Calu3 (cell line): ENCODE data around the gene PTPRN2. TPM values are rescaled to one million over a fixed set of nuclear protein-coding genes. Genes with fewer than 3 reads are reported as not detected.
"Not testable (repeated sequence)": the region's sequence is repeated elsewhere in the genome, so short reads cannot be mapped to it uniquely, and the experiment has no call there.

Experiments used
- BruUV-seq: library from RNA; stranded (reverse); fragments of 400-500 nt; replicated peaks from 2 replicates; lab custom pipeline; 2021; lab: Mats Ljungman, UMichigan
- CTCF ChIA-PET: fragments of 300-600 bp; sonication (Branson Sonifier 250); formaldehyde crosslinking; loops from one replicate; lab custom pipeline; 2022; ENCODE audit warnings: antibody characterized with exemption; lab: Charles Lee
- DNase-seq: peaks from one replicate; pipeline ENCODE4 v3.0.0; 2022
- H3K27ac Mint-ChIP-seq: one replicate; pipeline ENCODE4 v1.8.0; 2022; ENCODE audit warnings: mixed read lengths; ENCODE audit not compliant: unreplicated experiment
- H3K27me3 Mint-ChIP-seq: one replicate; pipeline ENCODE4 v1.8.0; 2022; ENCODE audit warnings: mixed read lengths; ENCODE audit not compliant: unreplicated experiment
- H3K36me3 Mint-ChIP-seq: one replicate; pipeline ENCODE4 v1.8.0; 2022; ENCODE audit warnings: mild to moderate bottlenecking, moderate library complexity, mixed read lengths; ENCODE audit not compliant: insufficient read depth, unreplicated experiment
- H3K4me1 Mint-ChIP-seq: one replicate; pipeline ENCODE4 v1.8.0; 2022; ENCODE audit warnings: mild to moderate bottlenecking, low read depth, mixed read lengths; ENCODE audit not compliant: unreplicated experiment
- H3K4me3 Mint-ChIP-seq: one replicate; pipeline ENCODE4 v1.8.0; 2022; ENCODE audit warnings: mild to moderate bottlenecking, low read depth, moderate library complexity, mixed read lengths; ENCODE audit not compliant: unreplicated experiment
- H3K9me3 Mint-ChIP-seq: one replicate; pipeline ENCODE4 v1.8.0; 2022; ENCODE audit warnings: low read depth, mixed read lengths; ENCODE audit not compliant: unreplicated experiment
- intact Hi-C: fragments of 100-400 bp; cut with micrococcal nuclease; formaldehyde crosslinking; loops from one replicate; pipeline ENCODE4 v1.10.0; 2022; ENCODE audit not compliant: unreplicated experiment
- total RNA-seq: library from RNA; stranded (reverse); gene quantifications from 2 replicates; pipeline ENCODE4 v1.2.3, GENCODE V29; 2022
- TF ChIP-seq, protein P1 (sequence below): fragments of 200-600 bp; IDR thresholded peaks from one replicate; pipeline ENCODE4 v1.8.0; 2022; ENCODE audit warnings: antibody characterized with exemption; ENCODE audit not compliant: unreplicated experiment

PTPRN2 gene
- total RNA-seq, 1 experiment from 2014 or later, result 2.0 TPM

DNA sequence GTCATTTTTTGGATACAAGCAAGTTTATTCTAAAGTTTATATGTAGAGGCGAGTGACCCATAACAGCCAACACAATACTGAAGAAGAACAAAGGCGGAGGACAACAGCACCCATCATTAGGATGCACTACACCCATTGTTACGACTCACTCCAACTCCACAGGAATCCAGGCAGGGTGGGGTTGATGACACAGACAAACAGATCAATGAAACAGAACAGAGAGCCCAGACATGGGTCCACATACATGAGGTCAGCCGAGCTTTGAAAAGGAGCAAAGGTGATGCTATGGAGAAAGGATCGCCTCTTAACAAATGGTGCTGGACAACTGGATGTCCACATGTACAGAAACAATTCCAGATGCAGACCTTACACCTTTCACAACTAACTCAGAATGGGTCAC lies 426.4 kb downstream of the PTPRN2 start:
- no peak for DNase-seq
- BruUV-seq, result no TSS peak
- no peaks in the 10 kb centered on the region for H3K4me1 Mint-ChIP-seq
- no peak overlapping the region for H3K27ac Mint-ChIP-seq
- CTCF ChIA-PET, result no interaction called here
- H3K36me3 Mint-ChIP-seq, result no peaks in the 10 kb centered on the region
- no peak overlapping the region for H3K4me3 Mint-ChIP-seq
- no peaks in the 10 kb centered on the region for H3K27me3 Mint-ChIP-seq
- TF ChIP-seq, protein P1, sequence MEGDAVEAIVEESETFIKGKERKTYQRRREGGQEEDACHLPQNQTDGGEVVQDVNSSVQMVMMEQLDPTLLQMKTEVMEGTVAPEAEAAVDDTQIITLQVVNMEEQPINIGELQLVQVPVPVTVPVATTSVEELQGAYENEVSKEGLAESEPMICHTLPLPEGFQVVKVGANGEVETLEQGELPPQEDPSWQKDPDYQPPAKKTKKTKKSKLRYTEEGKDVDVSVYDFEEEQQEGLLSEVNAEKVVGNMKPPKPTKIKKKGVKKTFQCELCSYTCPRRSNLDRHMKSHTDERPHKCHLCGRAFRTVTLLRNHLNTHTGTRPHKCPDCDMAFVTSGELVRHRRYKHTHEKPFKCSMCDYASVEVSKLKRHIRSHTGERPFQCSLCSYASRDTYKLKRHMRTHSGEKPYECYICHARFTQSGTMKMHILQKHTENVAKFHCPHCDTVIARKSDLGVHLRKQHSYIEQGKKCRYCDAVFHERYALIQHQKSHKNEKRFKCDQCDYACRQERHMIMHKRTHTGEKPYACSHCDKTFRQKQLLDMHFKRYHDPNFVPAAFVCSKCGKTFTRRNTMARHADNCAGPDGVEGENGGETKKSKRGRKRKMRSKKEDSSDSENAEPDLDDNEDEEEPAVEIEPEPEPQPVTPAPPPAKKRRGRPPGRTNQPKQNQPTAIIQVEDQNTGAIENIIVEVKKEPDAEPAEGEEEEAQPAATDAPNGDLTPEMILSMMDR, result no peak
- intact Hi-C loops, result no loop called here
- H3K9me3 Mint-ChIP-seq, result peaks cover 25% of the 10 kb centered on the region

DNA sequence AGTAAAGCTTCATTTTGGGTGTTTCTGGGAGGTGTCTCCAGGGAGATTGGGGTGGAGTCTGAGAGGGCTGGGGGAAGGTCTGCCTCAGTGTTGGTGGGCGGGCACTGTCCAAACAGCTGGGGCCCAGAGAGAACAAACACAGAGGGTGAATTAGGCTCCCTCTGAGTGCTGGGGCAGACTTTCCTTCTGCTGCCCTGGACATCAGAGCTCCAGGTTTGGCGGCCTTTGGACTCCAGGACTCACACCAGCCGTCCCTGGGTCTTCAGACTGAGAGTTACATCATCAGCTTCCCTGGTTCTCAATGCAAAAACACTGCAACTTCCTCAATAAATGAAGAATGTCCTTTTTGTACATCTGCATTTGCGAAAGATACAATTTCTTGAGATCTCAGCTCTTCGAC lies 427.4 kb downstream of the PTPRN2 start:
- no peak for DNase-seq
- BruUV-seq, result no TSS peak
- TF ChIP-seq, protein P1, result no peak
- Mint-ChIP-seq H3K4me3 (no peak overlapping the region), H3K27ac (no peak overlapping the region), H3K27me3 (no peaks in the 10 kb centered on the region), H3K4me1 (no peaks in the 10 kb centered on the region), H3K9me3 (peaks cover 31% of the 10 kb centered on the region), H3K36me3 (no peaks in the 10 kb centered on the region)
- intact Hi-C loops, result no loop called here
- CTCF ChIA-PET, result no interaction called here

DNA sequence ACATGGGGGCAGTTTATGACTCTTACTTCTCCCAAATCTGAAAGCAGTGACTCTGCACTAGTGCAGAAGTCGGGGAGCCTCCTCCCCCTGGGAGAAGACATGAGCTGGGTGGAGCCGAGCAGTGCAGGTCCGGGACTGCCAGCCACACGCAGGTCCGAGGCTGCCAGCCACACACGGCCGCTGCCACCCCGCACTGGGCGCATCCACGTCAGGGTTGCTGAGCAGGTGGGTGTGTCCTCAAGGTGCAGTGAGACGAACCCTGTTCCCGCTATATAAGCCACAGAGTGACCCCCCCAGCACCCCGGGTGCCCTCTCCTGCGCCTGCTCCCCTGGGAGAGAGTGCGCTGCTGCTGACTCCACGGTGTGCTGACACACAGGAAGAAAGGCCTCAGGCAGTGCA lies 430.2 kb downstream of the PTPRN2 start:
- H3K27ac Mint-ChIP-seq, result no peak overlapping the region
- intact Hi-C loops, result no loop called here
- CTCF ChIA-PET, result no interaction called here
- H3K27me3 Mint-ChIP-seq, result no peaks in the 10 kb centered on the region
- DNase-seq, result no peak
- H3K4me3 Mint-ChIP-seq, result no peak overlapping the region
- peaks cover 16% of the 10 kb centered on the region for H3K9me3 Mint-ChIP-seq
- no peaks in the 10 kb centered on the region for H3K4me1 Mint-ChIP-seq
- H3K36me3 Mint-ChIP-seq, result no peaks in the 10 kb centered on the region
- BruUV-seq, result no TSS peak
- TF ChIP-seq, protein P1, result no peak

DNA sequence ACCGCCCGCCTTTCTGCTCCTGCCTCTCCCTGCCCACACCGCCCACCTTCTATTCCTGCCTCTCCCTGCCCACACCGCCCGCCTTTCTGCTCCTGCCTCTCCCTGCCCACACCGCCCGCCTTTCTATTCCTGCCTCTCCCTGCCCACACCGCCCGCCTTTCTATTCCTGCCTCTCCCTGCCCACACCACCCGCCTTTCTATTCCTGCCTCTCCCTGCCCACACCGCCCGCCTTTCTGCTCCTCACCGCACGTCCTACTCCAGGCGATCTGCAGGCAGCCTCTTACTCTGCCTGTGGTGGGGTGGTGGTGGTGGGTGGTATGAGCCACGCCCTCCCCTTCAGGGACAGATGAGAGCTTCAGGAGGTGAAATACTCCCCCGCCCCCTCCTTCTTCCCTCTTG lies 436.4 kb downstream of the PTPRN2 start:
- CTCF ChIA-PET, H3K4me3 Mint-ChIP-seq, H3K36me3 Mint-ChIP-seq, DNase-seq, BruUV-seq, H3K4me1 Mint-ChIP-seq, H3K27me3 Mint-ChIP-seq, intact Hi-C loops, H3K27ac Mint-ChIP-seq: not testable (repeated sequence)
- peaks cover 15% of the 10 kb centered on the region for H3K9me3 Mint-ChIP-seq

DNA sequence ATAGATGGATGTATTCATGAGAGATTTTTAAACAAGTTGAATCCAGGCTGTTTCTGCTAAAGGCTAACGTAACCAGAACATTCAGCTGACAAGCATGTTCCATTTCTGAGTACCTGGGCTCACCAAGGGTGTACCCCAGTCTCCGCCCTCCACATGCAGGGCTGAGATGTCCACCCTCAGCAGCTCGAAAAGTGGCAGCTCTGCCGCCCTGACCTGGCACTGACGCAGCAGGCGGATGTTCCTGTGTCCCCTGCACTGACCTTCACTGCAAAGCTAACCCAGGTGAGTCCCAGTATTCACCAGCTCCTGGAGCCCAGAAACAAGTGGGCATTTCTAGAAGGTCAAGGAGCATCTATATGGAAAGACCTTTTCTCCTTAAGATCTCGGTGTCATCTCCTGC lies 437.4 kb downstream of the PTPRN2 start:
- H3K4me3 Mint-ChIP-seq, result no peak overlapping the region
- peak overlapping the region; percentile 66 for H3K27ac Mint-ChIP-seq
- no peaks in the 10 kb centered on the region for H3K27me3 Mint-ChIP-seq
- BruUV-seq, result no TSS peak
- H3K9me3 Mint-ChIP-seq, result peaks cover 12% of the 10 kb centered on the region
- H3K36me3 Mint-ChIP-seq, result no peaks in the 10 kb centered on the region
- TF ChIP-seq, protein P1, result no peak
- CTCF ChIA-PET, result interaction anchor here (0.6 kb wide), 1 partner anchor 650 kb away, joined by 3 read pairs; no protein-coding TSS in a partner anchor
- DNase-seq, result no peak
- intact Hi-C loops, result no loop called here
- H3K4me1 Mint-ChIP-seq, result no peaks in the 10 kb centered on the region

DNA sequence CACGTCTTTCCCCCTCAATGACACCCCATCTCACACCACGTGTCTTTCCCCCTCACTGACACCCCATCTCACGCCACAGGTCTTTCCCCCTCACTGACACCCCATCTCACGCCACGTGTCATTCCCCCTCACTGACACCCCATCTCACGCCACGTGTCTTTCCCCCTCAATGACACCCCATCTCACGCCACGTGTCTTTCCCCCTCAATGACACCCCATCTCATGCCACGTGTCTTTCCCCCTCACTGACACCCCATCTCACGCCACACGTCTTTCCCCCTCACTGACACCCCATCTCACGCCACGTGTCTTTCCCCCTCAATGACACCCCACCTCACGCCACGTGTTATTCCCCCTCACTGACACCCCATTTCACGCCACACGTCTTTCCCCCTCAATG lies 440.2 kb downstream of the PTPRN2 start:
- DNase-seq, H3K4me1 Mint-ChIP-seq, BruUV-seq, intact Hi-C loops, H3K27me3 Mint-ChIP-seq, H3K4me3 Mint-ChIP-seq, H3K36me3 Mint-ChIP-seq, H3K27ac Mint-ChIP-seq, CTCF ChIA-PET: not testable (repeated sequence)
- peaks cover 11% of the 10 kb centered on the region for H3K9me3 Mint-ChIP-seq
